GM23338 (cell line): ENCODE measurements around the gene SSTR4. TPM values are rescaled to one million over a fixed set of nuclear protein-coding genes. Genes with fewer than 3 reads are reported as not detected.

Experiments
- ATAC-seq: fragments of 200-7000 bp; cut with Tn5 transposase; 3 replicates; pipeline ENCODE4 v1.9.1; 2020
- DNase-seq: peaks from one replicate; pipeline ENCODE4 v3.0.0-alpha.2; 2015; ENCODE audit warnings: low spot score
- H2AFZ ChIP-seq: fragments of 200-600 bp; sonication (generic); 2 replicates; pipeline ENCODE4 v1.8.0; 2016; ENCODE audit warnings: antibody characterized with exemption, mild to moderate bottlenecking, moderate library complexity
- H3F3A ChIP-seq: fragments of 200-600 bp; sonication (generic); replicated peaks from 2 replicates; pipeline ENCODE4 v1.8.0; 2017; ENCODE audit warnings: antibody characterized with exemption, mixed run types, low read depth
- H3K27ac ChIP-seq: fragments of 200-600 bp; sonication (generic); 2 replicates; pipeline ENCODE4 v1.6.1; 2016; ENCODE audit warnings: low read depth
- H3K27me3 ChIP-seq: fragments of 200-600 bp; sonication (generic); 2 replicates; pipeline ENCODE4 v1.8.0; 2016; ENCODE audit warnings: mild to moderate bottlenecking, mixed run types, moderate library complexity; ENCODE audit not compliant: insufficient read depth
- H3K36me3 ChIP-seq: fragments of 200-600 bp; sonication (generic); 2 replicates; pipeline ENCODE4 v1.8.0; 2016; ENCODE audit warnings: mild to moderate bottlenecking; ENCODE audit not compliant: insufficient read depth
- H3K4me1 ChIP-seq: fragments of 200-600 bp; sonication (generic); 2 replicates; pipeline ENCODE4 v1.8.0; 2016; ENCODE audit warnings: mild to moderate bottlenecking, moderate library complexity; ENCODE audit not compliant: insufficient read depth
- H3K4me2 ChIP-seq: fragments of 200-600 bp; sonication (generic); 2 replicates; pipeline ENCODE4 v1.7.1; 2017; ENCODE audit warnings: mixed run types
- H3K4me3 ChIP-seq: fragments of 200-600 bp; sonication (generic); 2 replicates; pipeline ENCODE4 v1.6.1; 2016; ENCODE audit warnings: mixed run types
- H3K79me2 ChIP-seq: fragments of 200-600 bp; sonication (generic); replicated peaks from 2 replicates; pipeline ENCODE4 v1.8.0; 2017; ENCODE audit warnings: mild to moderate bottlenecking; ENCODE audit not compliant: insufficient read depth
- H3K9me2 ChIP-seq: fragments of 200-600 bp; sonication (generic); 2 replicates; pipeline ENCODE4 v1.8.0; 2017; ENCODE audit not compliant: insufficient read depth
- H4K20me1 ChIP-seq: fragments of 200-600 bp; sonication (generic); replicated peaks from 2 replicates; pipeline ENCODE4 v1.8.0; 2017; ENCODE audit warnings: mild to moderate bottlenecking; ENCODE audit not compliant: insufficient read depth
- H3K27ac Mint-ChIP-seq: 2 replicates; pipeline ENCODE4 v1.8.0; 2020; ENCODE audit warnings: inconsistent platforms, mild to moderate bottlenecking, moderate library complexity, mixed read lengths
- H3K27me3 Mint-ChIP-seq: 3 replicates; pipeline ENCODE4 v1.8.0; 2022; ENCODE audit warnings: low read depth, mild to moderate bottlenecking, moderate library complexity, mixed read lengths, inconsistent platforms; ENCODE audit not compliant: insufficient read depth, poor library complexity
- H3K36me3 Mint-ChIP-seq: 3 replicates; pipeline ENCODE4 v1.8.0; 2021; ENCODE audit warnings: low read depth, mild to moderate bottlenecking, inconsistent platforms, moderate library complexity, mixed read lengths
- H3K4me1 Mint-ChIP-seq: 3 replicates; pipeline ENCODE4 v1.8.0; 2020; ENCODE audit warnings: mild to moderate bottlenecking, inconsistent platforms, mixed read lengths
- H3K4me3 Mint-ChIP-seq: 3 replicates; pipeline ENCODE4 v1.8.0; 2021; ENCODE audit warnings: moderate library complexity, mild to moderate bottlenecking, inconsistent platforms, mixed read lengths
- H3K9me3 Mint-ChIP-seq: 3 replicates; pipeline ENCODE4 v1.8.0; 2020; ENCODE audit warnings: moderate library complexity, mild to moderate bottlenecking, inconsistent platforms, mixed read lengths
- CREB1 ChIP-seq: fragments of 250-450 bp; sonication (Bioruptor Pico); IDR thresholded peaks from 2 replicates; pipeline ENCODE4 v1.5.0; 2020; ENCODE audit warnings: low read depth, mild to moderate bottlenecking, moderate library complexity
- CTCF ChIP-seq, 2 experiments: fragments of 200-600 bp in 1 of 2; sonication (generic) in 1 of 2; conservative IDR thresholded peaks; 2 replicates each; pipeline versions ENCODE4 v1.5.1 to v1.6.1; 2016 to 2017; ENCODE audit warnings: antibody characterized with exemption in 2 of 2, low read depth in 2 of 2, mild to moderate bottlenecking in 2 of 2, moderate library complexity in 1 of 2
- ETS1 ChIP-seq: IDR thresholded peaks from 2 replicates; pipeline ENCODE4 v1.6.1; 2016; ENCODE audit warnings: antibody characterized with exemption
- EZH2 ChIP-seq: fragments of 200-600 bp; sonication (generic); IDR thresholded peaks from one replicate; pipeline ENCODE4 v1.8.0; 2017; ENCODE audit warnings: antibody characterized with exemption, mild to moderate bottlenecking, low read depth; ENCODE audit not compliant: unreplicated experiment
- EZH2phosphoT487 ChIP-seq: fragments of 200-600 bp; sonication (generic); IDR thresholded peaks from one replicate; pipeline ENCODE4 v1.8.1; 2018; ENCODE audit warnings: antibody characterized with exemption; ENCODE audit not compliant: unreplicated experiment
- JUNB ChIP-seq: IDR thresholded peaks from one replicate; pipeline ENCODE4 v1.6.1; 2016; ENCODE audit warnings: antibody characterized with exemption; ENCODE audit not compliant: unreplicated experiment
- NANOG ChIP-seq: IDR thresholded peaks from 2 replicates; pipeline ENCODE4 v1.6.1; 2016; ENCODE audit warnings: antibody characterized with exemption, borderline replicate concordance
- REST ChIP-seq: IDR thresholded peaks from one replicate; pipeline ENCODE4 v1.6.1; 2018; ENCODE audit warnings: antibody characterized with exemption; ENCODE audit not compliant: unreplicated experiment
- STAT1 ChIP-seq: IDR thresholded peaks from one replicate; pipeline ENCODE4 v1.6.1; 2016; ENCODE audit warnings: antibody characterized with exemption; ENCODE audit not compliant: unreplicated experiment
- ZNF114 ChIP-seq: fragments of 250-450 bp; sonication (Bioruptor Pico); IDR thresholded peaks from 2 replicates; pipeline ENCODE4 v1.5.0; 2020; ENCODE audit warnings: mild to moderate bottlenecking, moderate library complexity
- ZNF331 ChIP-seq: fragments of 250-450 bp; sonication (Bioruptor Pico); IDR thresholded peaks from 2 replicates; pipeline ENCODE4 v1.5.0; 2020; ENCODE audit warnings: low read depth, mild to moderate bottlenecking, moderate library complexity
- ZNF462 ChIP-seq: fragments of 250-450 bp; sonication (Bioruptor Pico); IDR thresholded peaks from 2 replicates; pipeline ENCODE4 v1.5.0; 2020; ENCODE audit warnings: mild to moderate bottlenecking, moderate library complexity
- polyA plus RNA-seq: library from polyadenylated mRNA; unstranded; fragments of >200 nt; fragmentation: Nextera tagmentation; extraction: Ambion mirVana; gene quantifications from 2 replicates; pipeline ENCODE4 v1.2.1, GENCODE V29; 2016
- total RNA-seq: library from RNA; depleted of rRNA; stranded (reverse); fragments of >200 nt; shearing (Covaris generic); gene quantifications from 2 replicates; pipeline ENCODE4 v1.2.3, GENCODE V29; 2014

The SSTR4 gene
- total and polyA plus RNA-seq, 2 experiments from 2014 or later, result not detected

GRCh38 chr20:22998476-22998875, 36.6 kb upstream of the SSTR4 start:
- Mint-ChIP-seq H3K4me3 (no peak overlapping the region), H3K36me3 (peaks cover 9% of the 10 kb centered on the region; the same call in 1 of the 3 replicates), H3K27ac (no peak overlapping the region), H3K4me1 (no peaks in the 10 kb centered on the region), H3K9me3 (peaks cover 18% of the 10 kb centered on the region), H3K27me3 (no peaks in the 10 kb centered on the region)
- H3K36me3 ChIP-seq, result no peaks in the 10 kb centered on the region; the same call in 1 of the 2 replicates
- H3K4me2 ChIP-seq, result no peak overlapping the region
- H3K9me2 ChIP-seq, result 0 out of 2 replicates have a peak, but pooled peaks cover 4% of the 10 kb centered on the region
- H3K4me1 ChIP-seq, result no peaks in the 10 kb centered on the region
- DNase-seq (no peak), ATAC-seq (no peak)
- TF ChIP-seq ZNF331 (CRISPR knock-in tag) (no peak), STAT1 (no peak), NANOG (no peak), CREB1 (CRISPR knock-in tag) (no peak), CTCF (conservative IDR thresholded peaks at IDR 0.05; ENCODE audit: low read depth in 2 of 2) (no peak), ZNF114 (CRISPR knock-in tag) (no peak), ETS1 (no peak), JUNB (no peak), EZH2phosphoT487 (no peak), ZNF462 (no peak), EZH2 (no peak), REST (no peak)
- H3F3A ChIP-seq, result no peaks in the 10 kb centered on the region
- H2AFZ ChIP-seq, result no peak overlapping the region
- H3K27ac ChIP-seq, result no peak overlapping the region
- H3K27me3 ChIP-seq, result no peaks in the 10 kb centered on the region
- H4K20me1 ChIP-seq, result no peaks in the 10 kb centered on the region
- H3K4me3 ChIP-seq, result no peak overlapping the region
- no peaks in the 10 kb centered on the region for H3K79me2 ChIP-seq
